GM18907 (cell line): ENCODE data around the gene SLC9A3.

ENCODE experiments used
- ATAC-seq: cut with Tn5 transposase; IDR thresholded peaks from one replicate; pipeline ENCODE4 v1.9.1; 2021; ENCODE audit warnings: mild to moderate bottlenecking, moderate library complexity; ENCODE audit not compliant: unreplicated experiment

SLC9A3 gene

DNA sequence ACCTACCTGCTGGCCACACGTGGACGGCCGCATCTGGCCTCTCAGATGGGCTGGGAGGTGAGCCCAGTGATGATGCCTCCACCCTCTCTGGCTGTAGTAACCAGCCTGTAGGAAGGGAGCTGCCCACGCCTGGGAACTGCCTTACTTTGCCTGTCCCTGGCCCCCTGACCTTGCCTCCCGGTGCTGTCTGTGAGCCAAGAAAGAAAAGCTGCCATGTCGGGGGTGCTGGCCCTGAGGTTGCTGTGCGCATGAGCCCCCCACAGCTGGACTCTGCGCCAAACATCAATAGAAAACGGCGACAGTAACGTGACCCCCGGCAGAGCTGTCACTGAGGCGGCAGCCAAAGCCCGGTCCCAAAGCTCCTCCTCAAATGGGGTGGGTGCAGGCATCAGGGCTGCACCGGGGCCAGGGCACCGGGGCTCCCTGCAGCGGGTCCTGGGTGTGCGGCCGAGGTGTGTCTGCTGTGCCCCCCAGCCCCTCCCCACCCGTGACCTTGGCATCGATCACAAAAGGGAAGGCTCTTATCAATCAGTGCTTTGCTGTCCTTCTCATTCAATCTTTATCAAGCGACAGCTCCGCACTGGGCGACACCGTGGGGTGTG lies 15.3 kb upstream of the SLC9A3 start:
- no peak for ATAC-seq

DNA sequence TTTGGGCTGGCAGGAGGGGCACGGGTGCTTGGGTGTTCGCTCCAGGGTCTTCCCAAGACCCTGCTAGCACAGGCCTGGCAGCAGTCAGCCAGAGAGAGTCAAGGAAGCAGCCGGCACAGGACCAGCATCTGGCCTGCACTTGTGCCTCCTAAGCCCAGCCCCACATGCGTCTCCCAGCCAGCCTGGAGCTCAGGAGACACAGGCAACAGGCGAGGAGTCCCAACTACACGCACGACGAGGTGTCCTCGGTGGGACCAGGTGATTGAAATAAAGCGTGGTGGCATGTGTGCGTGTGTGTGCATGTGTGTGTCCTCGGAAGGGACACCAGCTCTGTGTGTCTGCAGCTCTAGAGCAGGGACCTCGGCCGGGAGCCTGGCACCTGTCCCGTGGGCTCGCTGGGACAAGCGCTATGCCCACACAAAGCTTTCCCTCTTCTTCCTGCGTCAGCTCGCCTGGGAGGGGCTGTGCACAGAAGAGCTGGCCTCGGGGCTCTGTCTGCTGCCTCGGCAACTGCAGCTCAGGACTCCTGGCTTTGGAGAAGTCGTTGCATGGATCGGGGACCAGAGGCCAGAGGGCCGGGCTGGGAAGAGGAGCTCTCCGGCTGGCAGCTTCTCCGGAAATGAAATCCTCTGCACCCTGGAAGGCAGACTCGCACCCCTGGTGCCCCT lies 14.7 kb upstream of the SLC9A3 start:
- ATAC-seq: no peak

DNA sequence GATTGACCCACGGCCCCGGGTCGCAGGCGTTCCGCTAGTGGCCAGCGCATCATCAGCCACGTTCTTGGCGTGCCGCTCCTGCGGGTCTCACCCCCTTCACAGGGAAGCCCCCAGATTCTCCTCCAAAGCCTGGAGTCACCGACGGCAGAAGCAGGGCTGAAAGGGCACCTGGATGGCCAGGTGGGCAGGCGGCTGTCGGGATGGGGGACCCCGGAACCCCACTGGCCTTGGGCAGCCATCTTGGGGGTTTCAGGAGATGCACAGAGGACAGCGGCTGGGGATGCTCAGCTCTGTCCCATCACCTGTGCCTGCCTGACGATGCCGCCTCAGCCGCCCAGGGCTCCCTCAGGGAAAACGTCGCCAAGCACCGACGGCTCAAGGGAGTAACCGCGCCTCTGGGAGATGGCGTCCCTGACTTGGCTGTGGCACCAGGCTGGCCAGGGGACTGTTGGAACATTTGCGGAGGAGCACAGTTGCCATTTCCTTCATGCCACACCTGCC lies 14.1 kb upstream of the SLC9A3 start:
- ATAC-seq: no peak

GRCh38 chr5:537621-538071 lies 13.4 kb upstream of the SLC9A3 start:
- ATAC-seq: no peak

- ATAC-seq: no peak
These were observed 12.8 kb upstream of the SLC9A3 start for GRCh38 chr5:537098-537497.

- no peak for ATAC-seq
These were observed 11.8 kb upstream of the SLC9A3 start for GRCh38 chr5:535846-536698.

- no peak for ATAC-seq
These were observed 10.8 kb upstream of the SLC9A3 start for GRCh38 chr5:534743-535671.

DNA sequence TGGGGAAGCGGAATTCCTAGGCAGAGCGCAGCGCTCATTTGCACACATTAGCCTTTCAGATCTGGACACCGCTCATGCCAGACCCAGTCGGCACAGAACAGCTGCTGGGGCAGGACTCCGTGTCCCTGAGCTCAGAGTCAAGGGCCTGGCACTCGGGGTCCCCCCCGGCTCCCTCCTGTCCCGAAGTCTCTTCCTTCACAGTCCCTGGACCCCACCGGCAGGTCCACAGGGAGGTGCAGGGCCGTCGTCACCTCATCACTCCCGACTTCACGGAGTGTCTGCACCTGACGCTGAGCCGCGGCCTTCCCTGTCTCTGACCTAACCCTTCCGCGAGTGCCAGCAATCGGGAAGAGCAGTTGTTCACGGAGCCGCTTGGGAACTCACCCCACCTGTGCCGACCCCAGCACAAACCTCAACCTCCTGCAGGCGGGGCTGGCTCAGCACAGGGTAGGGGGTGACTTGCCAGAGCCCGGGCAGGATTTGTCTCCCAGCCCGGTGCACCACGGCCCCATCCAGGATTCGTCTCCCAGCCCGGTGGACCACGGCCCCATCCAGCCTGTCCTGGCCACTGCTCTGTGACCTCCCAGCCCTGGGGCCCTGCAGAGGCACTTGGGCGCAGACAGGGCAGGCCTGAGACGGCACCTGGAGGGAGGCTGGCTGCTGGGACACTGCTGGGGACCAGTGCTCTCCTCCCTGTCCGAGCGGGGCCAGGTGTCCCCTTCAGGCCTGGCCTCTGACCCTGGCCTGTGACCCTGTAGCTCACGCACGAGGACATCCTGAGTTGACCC lies 9.9 kb upstream of the SLC9A3 start:
- ATAC-seq: no peak

DNA sequence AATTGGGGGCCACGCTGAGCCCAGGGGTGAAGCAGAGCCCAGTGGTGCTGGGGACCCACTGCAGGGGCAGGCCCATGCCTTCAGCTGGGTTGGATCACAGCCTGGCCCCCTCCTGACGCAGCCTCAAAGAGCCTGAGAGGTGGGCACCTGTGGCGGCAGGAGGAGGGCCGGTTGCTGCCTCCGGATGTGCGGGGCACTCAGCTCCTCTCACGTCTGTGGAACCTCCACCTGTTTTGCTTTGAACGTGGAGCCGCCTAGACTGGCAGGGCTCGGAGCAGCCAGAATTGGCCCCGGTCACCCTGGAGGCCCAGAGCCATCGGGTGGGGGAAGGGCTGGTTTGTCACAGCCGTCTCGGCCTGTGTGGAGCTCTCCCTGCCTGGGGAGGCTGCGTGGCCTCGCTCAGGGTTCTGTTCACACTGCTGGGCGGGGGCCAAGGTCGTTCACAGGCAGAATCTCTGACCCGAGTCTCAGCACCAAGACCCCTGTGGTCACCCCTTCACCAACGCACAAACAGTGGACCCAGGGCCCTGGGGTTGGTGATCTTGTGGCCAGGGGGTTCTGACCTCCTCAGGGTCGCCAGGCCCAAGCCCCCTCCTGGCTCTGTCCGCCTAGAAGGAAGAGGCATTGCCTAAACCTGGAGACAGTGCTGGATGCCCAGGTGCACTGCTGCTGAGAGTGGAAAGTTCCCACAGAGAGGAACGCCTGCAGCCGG lies 9.2 kb upstream of the SLC9A3 start:
- ATAC-seq: no peak

- no peak for ATAC-seq
These were observed 8.4 kb upstream of the SLC9A3 start for GRCh38 chr5:532521-533242.

- no peak for ATAC-seq
These were observed 7.6 kb upstream of the SLC9A3 start for GRCh38 chr5:531749-532315.

DNA sequence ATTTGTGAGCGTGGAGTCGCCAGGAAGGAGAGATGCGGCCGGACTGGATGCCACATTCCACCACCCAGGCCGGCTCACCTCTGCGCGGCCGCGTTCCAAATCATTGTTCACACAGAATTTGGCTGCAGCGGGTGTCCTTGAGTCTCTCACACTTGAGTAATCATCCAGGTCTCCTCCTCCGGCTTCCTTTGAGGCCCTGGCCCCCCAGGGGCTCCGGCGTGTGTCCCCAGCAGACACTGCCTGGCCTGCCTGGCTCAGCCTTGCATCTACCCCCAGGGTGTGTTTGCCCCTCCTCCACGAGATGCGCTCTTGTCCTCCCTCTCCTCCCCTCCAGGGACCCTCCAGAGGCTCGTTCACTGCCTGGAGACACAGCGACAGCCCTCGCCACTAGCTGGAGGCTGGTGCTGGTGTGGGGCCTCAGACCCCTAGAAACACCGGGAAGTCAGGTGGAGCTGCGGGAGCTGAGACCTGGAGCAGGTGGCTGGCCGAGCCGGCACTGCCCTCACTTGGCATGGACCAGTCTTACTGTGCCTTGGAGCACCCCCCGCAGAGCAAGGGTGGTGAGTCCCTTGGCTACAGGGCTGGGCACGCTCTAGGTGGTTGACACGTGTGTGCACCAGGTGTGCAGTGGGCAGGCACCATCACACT lies 7.0 kb upstream of the SLC9A3 start:
- no peak for ATAC-seq

DNA sequence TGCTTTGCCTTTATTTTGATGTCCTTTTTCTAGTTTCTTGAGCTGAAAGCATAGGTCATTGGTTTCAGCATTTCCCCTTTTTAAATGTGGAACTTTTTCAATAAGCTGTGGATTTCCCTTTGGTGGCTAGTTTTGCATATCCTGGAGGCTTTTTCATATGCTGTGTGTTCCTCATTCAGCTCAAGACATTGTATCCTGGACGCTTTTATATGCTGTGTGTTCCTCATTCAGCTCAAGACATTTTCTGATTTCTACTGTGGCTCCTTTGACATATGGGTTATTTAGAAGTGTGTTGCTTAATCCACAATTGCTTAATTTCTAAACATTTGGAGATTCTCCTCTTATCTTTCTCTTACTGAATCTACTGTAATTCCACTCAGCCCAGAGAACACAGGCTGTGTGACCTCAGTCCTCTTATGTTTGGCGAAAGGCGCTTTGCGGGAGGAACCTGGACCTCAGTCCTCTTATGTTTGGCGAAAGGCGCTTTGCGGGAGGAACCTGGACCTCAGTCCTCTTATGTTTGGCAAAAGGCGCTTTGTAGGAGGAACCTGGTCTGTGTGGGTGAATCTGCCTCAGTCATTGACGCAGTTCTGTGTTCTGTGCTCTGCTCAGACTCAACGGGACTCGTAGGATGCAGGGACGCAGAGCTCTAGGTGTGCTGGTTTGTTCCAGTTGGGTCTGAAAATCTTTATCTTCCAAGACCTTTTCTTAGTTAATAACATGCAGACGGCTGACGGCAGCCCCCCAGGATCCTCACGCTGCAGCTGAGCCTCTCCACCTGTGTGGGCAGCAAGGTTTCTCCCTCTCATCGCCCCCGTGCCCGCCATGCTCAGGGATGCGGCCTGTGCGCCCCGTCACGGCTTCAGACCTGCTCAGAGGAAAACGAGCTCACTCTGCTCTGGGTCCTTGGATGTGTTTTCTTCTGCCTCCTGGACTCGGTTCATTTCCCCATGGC lies 6.0 kb upstream of the SLC9A3 start:
- ATAC-seq: no peak

DNA sequence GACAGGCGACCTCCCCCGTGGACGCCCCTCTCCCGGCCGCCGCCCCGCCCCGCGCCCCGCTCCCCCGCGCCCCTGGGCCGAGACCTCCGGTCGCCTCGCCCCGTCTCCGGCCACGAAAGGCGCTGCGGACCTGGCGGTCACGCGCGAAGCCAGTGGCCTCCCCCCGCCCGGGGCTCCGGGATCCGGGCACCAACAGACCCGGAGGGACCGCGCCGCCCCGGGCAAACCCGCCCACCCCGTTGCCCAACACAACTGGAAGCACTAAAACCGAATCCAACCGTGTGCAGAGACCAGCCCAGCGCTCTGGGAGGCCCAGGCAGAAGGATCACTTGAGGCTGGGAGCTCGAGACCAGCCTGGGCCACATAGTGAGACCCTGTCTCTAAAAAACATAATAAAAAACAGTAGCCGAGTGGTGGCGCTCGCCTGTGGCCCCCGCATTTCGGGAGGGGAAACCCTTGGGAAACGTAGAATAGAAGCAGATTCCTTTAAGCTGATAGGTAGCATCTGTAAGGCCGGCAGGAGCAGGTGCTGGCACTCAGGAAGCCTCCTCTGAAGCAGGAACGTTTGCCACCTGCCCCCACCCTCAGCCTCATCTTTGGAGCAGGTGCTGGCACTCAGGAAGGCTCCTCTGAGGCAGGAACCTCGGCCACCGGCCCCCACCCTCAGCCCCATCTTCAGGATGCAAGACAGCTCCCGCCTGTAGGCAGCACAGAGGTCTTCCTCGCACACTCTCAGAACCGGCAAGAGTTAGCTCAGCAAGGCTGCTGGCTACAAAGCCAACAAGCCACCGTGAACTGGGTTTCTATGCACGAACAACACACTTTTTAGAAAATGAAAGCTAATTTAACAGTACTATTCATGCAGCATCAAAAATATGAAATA lies 4.6 kb upstream of the SLC9A3 start:
- ATAC-seq: no peak
